ENCODE data around the gene MBD5.

The MBD5 gene

GRCh38 chr2:148282201-148282600 is 261.3 kb downstream of the MBD5 start:
- Histone ChIP-seq H3K9me3 (ENCODE audit: insufficient read depth, low read length) (no peaks in the 10 kb centered on the region), H3K4me2 (ENCODE audit: low read length) (no peak overlapping the region), H3K4me1 (ENCODE audit: low read length) (no peaks in the 10 kb centered on the region), H2AFZ (ENCODE audit: low read depth, low read length) (no peak overlapping the region), H3K9ac (ENCODE audit: low read length) (no peak overlapping the region), H4K20me1 (ENCODE audit: insufficient read depth, low read length) (no peaks in the 10 kb centered on the region), H3K36me3 (replicated peaks; ENCODE audit: low read depth, low read length) (no peaks in the 10 kb centered on the region), H3K27me3 (ENCODE audit: low read depth, low read length) (no peaks in the 10 kb centered on the region), H3K4me3 (ENCODE audit: low read length) (no peak overlapping the region), H3K27ac (ENCODE audit: low read length) (no peak overlapping the region), H3K79me2 (ENCODE audit: low read length) (no peaks in the 10 kb centered on the region)
- TF ChIP-seq EZH2phosphoT487 (IDR thresholded peaks at IDR 0.05; ENCODE audit: low read depth) = no peak
- TF ChIP-seq CTCF (IDR thresholded peaks at IDR 0.05; ENCODE audit: low read depth, low read length) = no peak

- Histone ChIP-seq H3K36me3 (replicated peaks; ENCODE audit: low read depth, low read length) (no peaks in the 10 kb centered on the region), H3K9me3 (ENCODE audit: insufficient read depth, low read length) (no peaks in the 10 kb centered on the region), H3K27me3 (ENCODE audit: low read depth, low read length) (no peaks in the 10 kb centered on the region), H3K4me3 (ENCODE audit: low read length) (no peak overlapping the region), H2AFZ (ENCODE audit: low read depth, low read length) (no peak overlapping the region), H3K79me2 (ENCODE audit: low read length) (no peaks in the 10 kb centered on the region), H3K4me2 (ENCODE audit: low read length) (no peak overlapping the region), H3K9ac (ENCODE audit: low read length) (no peak overlapping the region), H4K20me1 (ENCODE audit: insufficient read depth, low read length) (no peaks in the 10 kb centered on the region), H3K27ac (ENCODE audit: low read length) (no peak overlapping the region), H3K4me1 (ENCODE audit: low read length) (no peaks in the 10 kb centered on the region)
- TF ChIP-seq CTCF (IDR thresholded peaks at IDR 0.05; ENCODE audit: low read depth, low read length) (no peak), EZH2phosphoT487 (IDR thresholded peaks at IDR 0.05; ENCODE audit: low read depth) (no peak)
These were observed 271.5 kb downstream of the MBD5 start for GRCh38 chr2:148292431-148292830.

GRCh38 chr2:148298196-148298595 is 277.3 kb downstream of the MBD5 start:
- Histone ChIP-seq H3K4me1 (ENCODE audit: low read length) (no peaks in the 10 kb centered on the region), H3K4me3 (ENCODE audit: low read length) (no peak overlapping the region), H3K36me3 (replicated peaks; ENCODE audit: low read depth, low read length) (no peaks in the 10 kb centered on the region), H3K79me2 (ENCODE audit: low read length) (no peaks in the 10 kb centered on the region), H3K9ac (ENCODE audit: low read length) (no peak overlapping the region), H3K27ac (ENCODE audit: low read length) (no peak overlapping the region), H2AFZ (ENCODE audit: low read depth, low read length) (no peak overlapping the region), H3K27me3 (ENCODE audit: low read depth, low read length) (no peaks in the 10 kb centered on the region), H4K20me1 (ENCODE audit: insufficient read depth, low read length) (no peaks in the 10 kb centered on the region), H3K4me2 (ENCODE audit: low read length) (no peak overlapping the region), H3K9me3 (ENCODE audit: insufficient read depth, low read length) (no peaks in the 10 kb centered on the region)
- TF ChIP-seq EZH2phosphoT487 (IDR thresholded peaks at IDR 0.05; ENCODE audit: low read depth) (no peak), CTCF (IDR thresholded peaks at IDR 0.05; ENCODE audit: low read depth, low read length) (no peak)

- Histone ChIP-seq H3K79me2 (ENCODE audit: low read length) (no peaks in the 10 kb centered on the region), H4K20me1 (ENCODE audit: insufficient read depth, low read length) (no peaks in the 10 kb centered on the region), H3K4me2 (ENCODE audit: low read length) (no peak overlapping the region), H3K9ac (ENCODE audit: low read length) (no peak overlapping the region), H3K4me3 (ENCODE audit: low read length) (no peak overlapping the region), H3K9me3 (ENCODE audit: insufficient read depth, low read length) (no peaks in the 10 kb centered on the region), H3K36me3 (replicated peaks; ENCODE audit: low read depth, low read length) (no peaks in the 10 kb centered on the region), H3K4me1 (ENCODE audit: low read length) (no peaks in the 10 kb centered on the region), H3K27ac (ENCODE audit: low read length) (no peak overlapping the region), H2AFZ (ENCODE audit: low read depth, low read length) (no peak overlapping the region), H3K27me3 (ENCODE audit: low read depth, low read length) (no peaks in the 10 kb centered on the region)
- TF ChIP-seq CTCF (IDR thresholded peaks at IDR 0.05; ENCODE audit: low read depth, low read length) (no peak), EZH2phosphoT487 (IDR thresholded peaks at IDR 0.05; ENCODE audit: low read depth) (no peak)
These were observed 278.7 kb downstream of the MBD5 start for GRCh38 chr2:148299616-148300015.

Measured in OCI-LY3 (cell line).